ENCODE results near the gene SLC39A13.

The SLC39A13 gene

DNA sequence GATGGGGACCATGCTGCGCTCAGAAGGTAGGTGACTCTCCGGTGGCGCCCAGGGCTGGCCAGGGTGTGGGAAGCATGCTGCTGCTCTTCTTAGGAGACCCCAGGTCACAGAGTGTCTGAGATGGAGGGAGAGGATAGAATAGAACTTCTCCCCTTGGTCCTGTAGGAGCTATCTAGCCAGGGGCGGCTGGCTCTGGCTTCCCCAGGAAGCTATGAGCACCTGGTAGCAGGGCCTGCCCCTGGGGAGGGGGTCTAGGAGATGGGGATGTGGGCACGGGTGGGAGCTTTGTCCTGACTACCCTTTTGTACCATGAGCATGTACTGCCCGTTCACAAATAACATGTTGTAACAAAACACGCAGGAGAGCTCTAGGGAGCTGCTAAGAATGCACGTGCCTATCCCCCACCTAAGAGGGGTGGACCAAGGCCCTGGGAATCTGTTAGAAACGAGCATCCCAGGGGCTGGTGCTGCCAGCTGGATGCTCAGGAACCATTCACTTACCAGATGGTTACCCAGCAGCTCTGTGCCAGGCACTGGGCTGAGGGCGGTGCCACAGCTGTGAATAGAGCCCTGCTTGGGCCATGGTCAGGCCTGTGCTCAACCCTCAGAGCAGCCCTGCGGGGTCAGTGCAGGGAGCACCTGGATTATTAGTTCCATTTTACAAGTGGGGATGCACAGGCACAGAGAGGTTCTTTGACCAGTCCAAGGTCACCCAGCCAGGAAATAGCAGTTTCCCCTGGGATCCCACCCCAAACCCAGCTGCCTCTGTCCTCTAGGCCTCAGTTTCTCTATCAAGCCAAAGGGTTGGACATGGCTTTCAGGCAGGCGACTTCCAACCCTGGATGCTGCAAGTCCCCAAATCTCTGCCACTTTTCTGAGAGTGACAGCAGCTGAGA is 2.2 kb downstream of the SLC39A13 start:
- H3K9me3 ChIP-seq (ENCODE audit: insufficient read depth, low read length, severe bottlenecking) = no peaks in the 10 kb centered on the region
- no peak overlapping the region for H2AFZ ChIP-seq (ENCODE audit: low read depth, low read length)
- TF ChIP-seq, protein P1, sequence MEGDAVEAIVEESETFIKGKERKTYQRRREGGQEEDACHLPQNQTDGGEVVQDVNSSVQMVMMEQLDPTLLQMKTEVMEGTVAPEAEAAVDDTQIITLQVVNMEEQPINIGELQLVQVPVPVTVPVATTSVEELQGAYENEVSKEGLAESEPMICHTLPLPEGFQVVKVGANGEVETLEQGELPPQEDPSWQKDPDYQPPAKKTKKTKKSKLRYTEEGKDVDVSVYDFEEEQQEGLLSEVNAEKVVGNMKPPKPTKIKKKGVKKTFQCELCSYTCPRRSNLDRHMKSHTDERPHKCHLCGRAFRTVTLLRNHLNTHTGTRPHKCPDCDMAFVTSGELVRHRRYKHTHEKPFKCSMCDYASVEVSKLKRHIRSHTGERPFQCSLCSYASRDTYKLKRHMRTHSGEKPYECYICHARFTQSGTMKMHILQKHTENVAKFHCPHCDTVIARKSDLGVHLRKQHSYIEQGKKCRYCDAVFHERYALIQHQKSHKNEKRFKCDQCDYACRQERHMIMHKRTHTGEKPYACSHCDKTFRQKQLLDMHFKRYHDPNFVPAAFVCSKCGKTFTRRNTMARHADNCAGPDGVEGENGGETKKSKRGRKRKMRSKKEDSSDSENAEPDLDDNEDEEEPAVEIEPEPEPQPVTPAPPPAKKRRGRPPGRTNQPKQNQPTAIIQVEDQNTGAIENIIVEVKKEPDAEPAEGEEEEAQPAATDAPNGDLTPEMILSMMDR (IDR thresholded peaks at IDR 0.05; ENCODE audit: borderline replicate concordance, extremely low read depth, low read length, poor library complexity, severe bottlenecking) = no peak
- no peak for TF ChIP-seq EZH2 (IDR thresholded peaks at IDR 0.05; ENCODE audit: borderline replicate concordance, low read depth, low read length, severe bottlenecking)
- H3K4me1 ChIP-seq (ENCODE audit: insufficient read depth, low read length) = peaks cover 27% of the 10 kb centered on the region
- peaks cover 33% of the 10 kb centered on the region for H3K36me3 ChIP-seq (ENCODE audit: insufficient read depth, low read length)
- H3K27ac ChIP-seq (ENCODE audit: low read length) = no peak overlapping the region
- 0 out of 2 replicates have a peak overlapping the region, but pooled peaks have one; percentile 76 for H3K4me2 ChIP-seq (ENCODE audit: insufficient read depth, low read length)
- no peaks in the 10 kb centered on the region for H3K27me3 ChIP-seq (ENCODE audit: insufficient read depth, low read length, poor library complexity)
- no peak for ATAC-seq (ENCODE audit: insufficient read depth, low read depth)
- peaks cover 9% of the 10 kb centered on the region for H3K79me2 ChIP-seq (ENCODE audit: insufficient read depth, low read length)
- H3K9ac ChIP-seq (ENCODE audit: low read depth, low read length) = no peak overlapping the region
- no peaks in the 10 kb centered on the region for H4K20me1 ChIP-seq (ENCODE audit: insufficient read depth, low read length)
- H3K4me3 ChIP-seq (ENCODE audit: low read depth in 1 of 2, low read length in 2 of 2) = no peak overlapping the region
- no peak for DNase-seq

- ATAC-seq (ENCODE audit: insufficient read depth, low read depth) (no peak), DNase-seq (peak; percentile 49)
- Histone ChIP-seq H3K4me3 (ENCODE audit: low read depth in 1 of 2, low read length in 2 of 2) (no peak overlapping the region), H2AFZ (ENCODE audit: low read depth, low read length) (no peak overlapping the region), H4K20me1 (ENCODE audit: insufficient read depth, low read length) (no peaks in the 10 kb centered on the region), H3K9ac (ENCODE audit: low read depth, low read length) (no peak overlapping the region), H3K27me3 (ENCODE audit: insufficient read depth, low read length, poor library complexity) (no peaks in the 10 kb centered on the region), H3K27ac (ENCODE audit: low read length) (no peak overlapping the region), H3K36me3 (ENCODE audit: insufficient read depth, low read length) (peaks cover 41% of the 10 kb centered on the region), H3K79me2 (ENCODE audit: insufficient read depth, low read length) (peaks cover 9% of the 10 kb centered on the region), H3K4me1 (ENCODE audit: insufficient read depth, low read length) (peaks cover 25% of the 10 kb centered on the region), H3K4me2 (ENCODE audit: insufficient read depth, low read length) (no peak overlapping the region), H3K9me3 (ENCODE audit: insufficient read depth, low read length, severe bottlenecking) (no peaks in the 10 kb centered on the region)
- no peak for TF ChIP-seq EZH2 (IDR thresholded peaks at IDR 0.05; ENCODE audit: borderline replicate concordance, low read depth, low read length, severe bottlenecking)
- TF ChIP-seq, protein P1 (IDR thresholded peaks at IDR 0.05; ENCODE audit: borderline replicate concordance, extremely low read depth, low read length, poor library complexity, severe bottlenecking) = peak; percentile 87
Measured at GRCh38 chr11:47411884-47412746, 3.7 kb downstream of the SLC39A13 start.

GRCh38 chr11:47413351-47413750 is 5.0 kb downstream of the SLC39A13 start:
- Histone ChIP-seq H3K27ac (ENCODE audit: low read length) (no peak overlapping the region), H4K20me1 (ENCODE audit: insufficient read depth, low read length) (no peaks in the 10 kb centered on the region; the same call in 1 of the 2 replicates), H3K4me3 (ENCODE audit: low read depth in 1 of 2, low read length in 2 of 2) (no peak overlapping the region), H3K9me3 (ENCODE audit: insufficient read depth, low read length, severe bottlenecking) (no peaks in the 10 kb centered on the region), H3K27me3 (ENCODE audit: insufficient read depth, low read length, poor library complexity) (no peaks in the 10 kb centered on the region), H3K4me2 (ENCODE audit: insufficient read depth, low read length) (no peak overlapping the region), H3K4me1 (ENCODE audit: insufficient read depth, low read length) (peaks cover 18% of the 10 kb centered on the region), H3K9ac (ENCODE audit: low read depth, low read length) (no peak overlapping the region), H3K79me2 (ENCODE audit: insufficient read depth, low read length) (peaks cover 6% of the 10 kb centered on the region; the same call in 1 of the 2 replicates), H3K36me3 (ENCODE audit: insufficient read depth, low read length) (peaks cover 53% of the 10 kb centered on the region), H2AFZ (ENCODE audit: low read depth, low read length) (no peak overlapping the region)
- TF ChIP-seq, protein P1 (IDR thresholded peaks at IDR 0.05; ENCODE audit: borderline replicate concordance, extremely low read depth, low read length, poor library complexity, severe bottlenecking) = no peak
- no peak for TF ChIP-seq EZH2 (IDR thresholded peaks at IDR 0.05; ENCODE audit: borderline replicate concordance, low read depth, low read length, severe bottlenecking)
- no peak for ATAC-seq (ENCODE audit: insufficient read depth, low read depth)
- DNase-seq = no peak
